Measurements from ENCODE around the gene CRP.

- TF ChIP-seq CTCF (IDR thresholded peaks at IDR 0.05) = no peak
- no peak for TF ChIP-seq SIN3A (IDR thresholded peaks at IDR 0.05; ENCODE audit: borderline replicate concordance, insufficient read depth, low read depth, low read length)
- no peak for TF ChIP-seq POLR2AphosphoS5 (IDR thresholded peaks at IDR 0.05; ENCODE audit: low read depth, low read length)
These were observed 35.2 kb upstream of the CRP start for GRCh38 chr1:159749630-159750029.

Measured in Panc1 (cell line).